RPMI7951 (cell line): Measurements from ENCODE around the gene ETV6. TPM values are rescaled to one million over a fixed set of nuclear protein-coding genes. Genes with fewer than 3 reads are reported as not detected.

Experiments
- DNase-seq: peaks from one replicate; pipeline ENCODE4 v3.0.0-alpha.2; 2012; ENCODE audit warnings: low read depth
- total RNA-seq: library from RNA; depleted of rRNA; stranded (reverse); fragments of >200 nt; shearing (Covaris generic); gene quantifications from 2 replicates; pipeline ENCODE4 v1.2.3, GENCODE V29; 2014

ETV6 gene
- total RNA-seq, 1 experiment from 2014 or later, result 7.9 TPM

- no peak for DNase-seq
Observed at GRCh38 chr12:11920231-11920630, 270.8 kb downstream of the ETV6 start.

GRCh38 chr12:11922361-11922760 is 272.9 kb downstream of the ETV6 start:
- DNase-seq, result no peak

GRCh38 chr12:11923067-11923466 is 273.6 kb downstream of the ETV6 start:
- no peak for DNase-seq

GRCh38 chr12:11927286-11927935 is 277.9 kb downstream of the ETV6 start:
- no peak for DNase-seq

GRCh38 chr12:11929714-11930113 is 280.2 kb downstream of the ETV6 start:
- DNase-seq, result no peak

GRCh38 chr12:11939223-11939622 is 289.7 kb downstream of the ETV6 start:
- DNase-seq, result no peak

- DNase-seq, result peak; percentile 91
Observed at GRCh38 chr12:11941606-11942337, 292.3 kb downstream of the ETV6 start.

GRCh38 chr12:11943919-11944700 is 294.6 kb downstream of the ETV6 start:
- no peak for DNase-seq
